ENCODE results near the gene PLA2G1B. TPM values are rescaled to one million over a fixed set of nuclear protein-coding genes. Genes with fewer than 3 reads are reported as not detected.

Gene PLA2G1B
- total RNA-seq, 4 donors from 2014 or later = not detected

GRCh38 chr12:120365675-120366340 is 38.2 kb upstream of the PLA2G1B start:
- no peak overlapping the region for H3K4me3 ChIP-seq
- no peak for ATAC-seq
- 70 to 95% methylated on average over 4 to 6 of the region's 13 CpGs for WGBS, 2 donors (ENCODE audit: low coverage in 1 of 2)
- no peak overlapping the region for H3K27ac ChIP-seq
- H3K27me3 ChIP-seq = peaks cover 46% of the 10 kb centered on the region
- H3K36me3 ChIP-seq = no peaks in the 10 kb centered on the region
- peaks cover 0 to 40% (median 13%) of the 10 kb centered on the region in 3 donors for H3K4me1 ChIP-seq
- TF ChIP-seq CTCF (IDR thresholded peaks at IDR 0.05) = no peak
- no peak for TF ChIP-seq POLR2AphosphoS5 (IDR thresholded peaks at IDR 0.05)
- no peak for TF ChIP-seq EP300 (IDR thresholded peaks at IDR 0.05)
- TF ChIP-seq POLR2A (IDR thresholded peaks at IDR 0.05) = no peak
- no peaks in the 10 kb centered on the region for H3K9me3 ChIP-seq

GRCh38 chr12:120364487-120364886 is 36.9 kb upstream of the PLA2G1B start:
- H3K27me3 ChIP-seq = peaks cover 33% of the 10 kb centered on the region
- 69% methylated on average over 3 of the region's 6 CpGs; no CpG with 5 or more reads in 1 of the 2 donors for WGBS, 2 donors (ENCODE audit: low coverage in 1 of 2)
- no peak overlapping the region for H3K4me3 ChIP-seq
- H3K9me3 ChIP-seq = no peaks in the 10 kb centered on the region
- TF ChIP-seq POLR2A (IDR thresholded peaks at IDR 0.05) (no peak), CTCF (IDR thresholded peaks at IDR 0.05) (no peak), EP300 (IDR thresholded peaks at IDR 0.05) (no peak), POLR2AphosphoS5 (IDR thresholded peaks at IDR 0.05) (no peak)
- H3K36me3 ChIP-seq = no peaks in the 10 kb centered on the region
- no peak overlapping the region for H3K27ac ChIP-seq
- ATAC-seq = no peak
- peaks cover 0 to 34% (median 8%) of the 10 kb centered on the region in 3 donors for H3K4me1 ChIP-seq

GRCh38 chr12:120363274-120363855 is 35.8 kb upstream of the PLA2G1B start:
- peaks cover 24% of the 10 kb centered on the region for H3K27me3 ChIP-seq
- ATAC-seq = no peak
- no peak overlapping the region for H3K27ac ChIP-seq
- H3K4me3 ChIP-seq = no peak overlapping the region
- peaks cover 0 to 26% (median 3%) of the 10 kb centered on the region in 3 donors for H3K4me1 ChIP-seq
- H3K36me3 ChIP-seq = no peaks in the 10 kb centered on the region
- TF ChIP-seq POLR2AphosphoS5 (IDR thresholded peaks at IDR 0.05) (no peak), POLR2A (IDR thresholded peaks at IDR 0.05) (no peak), CTCF (IDR thresholded peaks at IDR 0.05) (no peak), EP300 (IDR thresholded peaks at IDR 0.05) (no peak)
- 70 to 81% methylated on average over 5 of the region's 9 CpGs for WGBS, 2 donors (ENCODE audit: low coverage in 1 of 2)
- H3K9me3 ChIP-seq = no peaks in the 10 kb centered on the region

GRCh38 chr12:120362516-120363273 is 35.1 kb upstream of the PLA2G1B start:
- no peak overlapping the region for H3K27ac ChIP-seq
- no peaks in the 10 kb centered on the region for H3K36me3 ChIP-seq
- ATAC-seq = no peak
- TF ChIP-seq CTCF (IDR thresholded peaks at IDR 0.05) (no peak), POLR2A (IDR thresholded peaks at IDR 0.05) (no peak), POLR2AphosphoS5 (IDR thresholded peaks at IDR 0.05) (no peak), EP300 (IDR thresholded peaks at IDR 0.05) (no peak)
- peaks cover 17% of the 10 kb centered on the region for H3K27me3 ChIP-seq
- H3K9me3 ChIP-seq = no peaks in the 10 kb centered on the region
- H3K4me3 ChIP-seq = no peak overlapping the region
- H3K4me1 ChIP-seq = peaks cover 0 to 19% (median 0%) of the 10 kb centered on the region in 3 donors
- WGBS, 2 donors (ENCODE audit: low coverage in 1 of 2) = 68 to 87% methylated on average over 3 to 4 of the region's 14 CpGs

Data from gastroesophageal sphincter (tissue), 4 donors.